GM23248 (cell line): ENCODE data around the gene CD8B2. TPM values are rescaled to one million over a fixed set of nuclear protein-coding genes. Genes with fewer than 3 reads are reported as not detected.

Experiments
- DNase-seq: peaks from one replicate; pipeline ENCODE4 v3.0.0-alpha.2; 2015
- H2AFZ ChIP-seq: fragments of 200-600 bp; sonication (generic); 2 replicates; pipeline ENCODE4 v1.6.1; 2016; ENCODE audit warnings: antibody characterized with exemption
- H3F3A ChIP-seq: fragments of 200-600 bp; sonication (generic); 2 replicates; pipeline ENCODE4 v1.6.1; 2016; ENCODE audit warnings: mild to moderate bottlenecking, antibody characterized with exemption, mixed run types; ENCODE audit not compliant: insufficient read depth
- H3K27ac ChIP-seq: fragments of 200-600 bp; sonication (generic); 2 replicates; pipeline ENCODE4 v1.5.1; 2016; ENCODE audit warnings: mild to moderate bottlenecking
- H3K27me3 ChIP-seq: fragments of 200-600 bp; sonication (generic); replicated peaks from 2 replicates; pipeline ENCODE4 v1.6.1; 2016; ENCODE audit warnings: mild to moderate bottlenecking; ENCODE audit not compliant: insufficient read depth
- H3K36me3 ChIP-seq: fragments of 200-600 bp; sonication (generic); 2 replicates; pipeline ENCODE4 v1.6.1; 2016; ENCODE audit warnings: low read depth, mild to moderate bottlenecking
- H3K4me1 ChIP-seq: fragments of 200-600 bp; sonication (generic); 2 replicates; pipeline ENCODE4 v1.6.1; 2016; ENCODE audit warnings: mild to moderate bottlenecking; ENCODE audit not compliant: insufficient read depth
- H3K4me2 ChIP-seq: fragments of 200-600 bp; sonication (generic); one replicate; pipeline ENCODE4 v1.6.1; 2016; ENCODE audit warnings: mild to moderate bottlenecking; ENCODE audit not compliant: unreplicated experiment
- H3K4me3 ChIP-seq: fragments of 200-600 bp; sonication (generic); 2 replicates; pipeline ENCODE4 v1.5.1; 2016; ENCODE audit warnings: mild to moderate bottlenecking
- H3K79me2 ChIP-seq: fragments of 200-600 bp; sonication (generic); 2 replicates; pipeline ENCODE4 v1.6.1; 2016; ENCODE audit warnings: mild to moderate bottlenecking; ENCODE audit not compliant: insufficient read depth
- H3K9ac ChIP-seq: fragments of 200-600 bp; sonication (generic); 2 replicates; pipeline ENCODE4 v1.6.1; 2016; ENCODE audit warnings: mild to moderate bottlenecking
- H3K9me2 ChIP-seq: fragments of 200-600 bp; sonication (generic); 2 replicates; pipeline ENCODE4 v1.6.1; 2016; ENCODE audit warnings: mixed run types, mild to moderate bottlenecking, moderate library complexity; ENCODE audit not compliant: insufficient read depth
- H3K9me3 ChIP-seq: fragments of 200-600 bp; sonication (generic); one replicate; pipeline ENCODE4 v1.6.1; 2017; ENCODE audit warnings: low read depth
- H4K20me1 ChIP-seq: fragments of 200-600 bp; sonication (generic); 2 replicates; pipeline ENCODE4 v1.6.0; 2016; ENCODE audit not compliant: insufficient read depth
- EZH2 ChIP-seq: fragments of 200-600 bp; sonication (generic); IDR thresholded peaks from 2 replicates; pipeline ENCODE4 v1.6.1; 2018; ENCODE audit warnings: antibody characterized with exemption, mild to moderate bottlenecking; ENCODE audit not compliant: insufficient read depth, poor library complexity, severe bottlenecking
- EZH2phosphoT487 ChIP-seq: fragments of 200-600 bp; sonication (generic); IDR thresholded peaks from 2 replicates; pipeline ENCODE4 v1.6.1; 2018; ENCODE audit warnings: antibody characterized with exemption, moderate library complexity, mild to moderate bottlenecking, low read depth; ENCODE audit not compliant: insufficient read depth
- WGBS, 2 experiments: methylation state at CpG; one replicate each; pipeline ENCODE4 v1.1.6; 2015 to 2017; ENCODE audit warnings: low lambda C conversion rate in 2 of 2, low coverage in 1 of 2; ENCODE audit errors: missing lambda C conversion rate in 2 of 2; 5-methylcytosine and 5-hydroxymethylcytosine counted together
- in situ Hi-C: fragments of 300-500 bp; cut with MboI; formaldehyde crosslinking; loops from 2 replicates; pipeline ENCODE4 v1.15.0; 2020
- polyA plus RNA-seq: library from polyadenylated mRNA; unstranded; fragments of >200 nt; fragmentation: Nextera tagmentation; extraction: Ambion mirVana; gene quantifications from 2 replicates; pipeline ENCODE4 v1.2.1, GENCODE V29; 2016
- total RNA-seq: library from RNA; depleted of rRNA; stranded (reverse); fragments of >200 nt; shearing (Covaris generic); gene quantifications from 2 replicates; pipeline ENCODE4 v1.2.3, GENCODE V29; 2014

CD8B2 gene
- total and polyA plus RNA-seq, 2 experiments from 2014 or later, result not detected

- no peaks in the 10 kb centered on the region for H3K9me3 ChIP-seq
- DNase-seq, result no peak
- H3K27ac ChIP-seq, result no peak overlapping the region
- TF ChIP-seq EZH2 (no peak), EZH2phosphoT487 (no peak)
- in situ Hi-C loops, result no loop called here
- H4K20me1 ChIP-seq, result no peaks in the 10 kb centered on the region
- H3F3A ChIP-seq, result no peaks in the 10 kb centered on the region
- H3K4me1 ChIP-seq, result no peaks in the 10 kb centered on the region
- no peaks in the 10 kb centered on the region for H3K79me2 ChIP-seq
- H3K4me2 ChIP-seq, result no peak overlapping the region
- no peak overlapping the region for H3K4me3 ChIP-seq
- no peak overlapping the region for H2AFZ ChIP-seq
- H3K36me3 ChIP-seq, result no peaks in the 10 kb centered on the region
- WGBS, 2 experiments, result 59 to 62% methylated on average over 5 of the region's 5 CpGs
- no peaks in the 10 kb centered on the region for H3K9me2 ChIP-seq
- H3K27me3 ChIP-seq, result no peaks in the 10 kb centered on the region
- H3K9ac ChIP-seq, result no peak overlapping the region
These were observed 32.6 kb downstream of the CD8B2 start for GRCh38 chr2:106519767-106520166.

- no peak overlapping the region for H3K4me3 ChIP-seq
These were observed 33.9 kb downstream of the CD8B2 start for GRCh38 chr2:106521016-106521415.

DNA sequence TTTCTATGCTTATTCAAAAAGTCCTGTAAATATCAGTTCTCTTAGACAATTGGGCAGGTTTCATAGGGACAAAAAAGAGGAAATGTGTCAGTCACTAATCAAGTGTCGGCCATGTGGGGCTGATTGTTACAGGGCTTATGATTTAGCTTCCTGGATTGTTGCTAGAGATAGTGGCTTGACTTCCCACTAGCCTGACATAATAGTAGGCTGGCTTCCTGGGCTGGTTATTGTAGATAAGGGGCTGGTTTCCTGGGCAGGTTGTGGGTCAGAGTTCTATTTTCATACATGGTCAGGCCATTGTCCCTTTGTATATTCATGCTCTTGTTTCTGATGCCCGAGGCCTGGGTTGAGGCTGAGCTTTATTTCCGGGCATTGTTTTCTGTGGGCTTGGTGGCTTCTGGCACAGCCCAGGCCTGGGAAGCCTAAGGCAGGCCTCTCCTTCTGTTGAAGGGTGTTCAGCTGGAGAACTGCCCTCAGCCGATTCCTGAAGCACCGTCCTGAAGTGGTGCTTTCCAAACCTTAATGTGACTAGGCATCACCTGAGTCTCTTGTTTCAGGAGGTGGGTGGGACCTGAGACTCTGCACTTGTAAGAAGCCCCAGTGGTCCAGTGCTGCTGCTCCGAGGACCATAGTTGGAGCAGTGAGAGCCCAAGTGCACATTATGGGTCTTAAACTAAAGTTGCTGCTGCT, 37.0 kb downstream of the CD8B2 start:
- no peak for TF ChIP-seq EZH2phosphoT487
- no peak for TF ChIP-seq EZH2
- in situ Hi-C loops, result no loop called here
- H3K4me3 ChIP-seq, result no peak overlapping the region
- no peaks in the 10 kb centered on the region; the same call in 1 of the 2 replicates for H3K27me3 ChIP-seq
- no peaks in the 10 kb centered on the region for H3F3A ChIP-seq
- no peaks in the 10 kb centered on the region for H3K79me2 ChIP-seq
- no peak overlapping the region for H3K9ac ChIP-seq
- 47 to 59% methylated on average over 6 of the region's 6 CpGs for WGBS, 2 experiments
- no peak overlapping the region for H2AFZ ChIP-seq
- DNase-seq, result no peak
- no peak overlapping the region for H3K27ac ChIP-seq
- H3K36me3 ChIP-seq, result no peaks in the 10 kb centered on the region
- H3K4me2 ChIP-seq, result no peak overlapping the region
- no peaks in the 10 kb centered on the region for H3K9me2 ChIP-seq
- H3K4me1 ChIP-seq, result no peaks in the 10 kb centered on the region
- no peaks in the 10 kb centered on the region for H4K20me1 ChIP-seq
- H3K9me3 ChIP-seq, result no peaks in the 10 kb centered on the region

More at GRCh38 chr2:106521016-106521415, 33.9 kb downstream of the CD8B2 start:
- H3K27ac ChIP-seq, result no peak overlapping the region
- H3K9ac ChIP-seq, result no peak overlapping the region
- H3K36me3 ChIP-seq, result no peaks in the 10 kb centered on the region
- H4K20me1 ChIP-seq, result no peaks in the 10 kb centered on the region
- in situ Hi-C loops, result no loop called here
- H3K4me2 ChIP-seq, result no peak overlapping the region
- no peaks in the 10 kb centered on the region for H3K4me1 ChIP-seq
- H2AFZ ChIP-seq, result no peak overlapping the region
- DNase-seq, result no peak
- no peaks in the 10 kb centered on the region for H3K79me2 ChIP-seq
- 51 to 56% methylated on average over 9 of the region's 9 CpGs for WGBS, 2 experiments
- no peaks in the 10 kb centered on the region; the same call in 1 of the 2 replicates for H3K27me3 ChIP-seq
- no peaks in the 10 kb centered on the region for H3K9me3 ChIP-seq
- no peaks in the 10 kb centered on the region for H3K9me2 ChIP-seq
- no peaks in the 10 kb centered on the region for H3F3A ChIP-seq
- TF ChIP-seq EZH2phosphoT487, result no peak
- TF ChIP-seq EZH2, result no peak

DNA sequence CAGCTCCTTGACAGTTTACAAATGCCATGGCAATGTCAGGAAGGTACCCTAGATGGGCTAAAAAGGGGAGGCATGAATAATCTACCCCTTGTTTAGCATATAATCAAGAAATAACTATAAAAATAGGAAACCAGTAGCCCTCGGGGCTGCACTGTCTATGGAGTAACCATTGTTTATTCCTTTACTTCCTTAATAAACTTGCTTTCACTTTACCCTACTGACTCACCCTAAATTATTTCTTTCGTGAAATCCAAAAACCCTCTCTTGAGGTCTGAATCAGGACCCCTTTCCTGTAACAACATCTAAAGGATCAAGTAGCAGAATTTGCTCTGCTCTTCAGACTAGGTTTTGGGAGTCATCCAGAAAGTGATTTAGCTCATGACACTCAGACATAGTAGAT, 43.7 kb downstream of the CD8B2 start:
- Histone ChIP-seq H3K36me3 (no peaks in the 10 kb centered on the region), H4K20me1 (no peaks in the 10 kb centered on the region), H2AFZ (no peak overlapping the region), H3K9ac (no peak overlapping the region), H3F3A (no peaks in the 10 kb centered on the region), H3K9me3 (no peaks in the 10 kb centered on the region), H3K27me3 (peaks cover 6% of the 10 kb centered on the region), H3K4me1 (no peaks in the 10 kb centered on the region), H3K4me2 (no peak overlapping the region), H3K79me2 (no peaks in the 10 kb centered on the region), H3K4me3 (no peak overlapping the region), H3K9me2 (no peaks in the 10 kb centered on the region), H3K27ac (no peak overlapping the region)
- in situ Hi-C loops, result loop anchor here (25.0 kb wide), 1 partner anchor 419 kb away; no protein-coding TSS in a partner anchor
- 37 to 49% methylated on average over 2 of the region's 2 CpGs for WGBS, 2 experiments
- TF ChIP-seq EZH2phosphoT487 (no peak), EZH2 (no peak)
- no peak for DNase-seq
